NCI-H187 (cell line): ENCODE measurements around the gene CDHR2.

Experiments used
- DNase-seq, 2 experiments: peaks; one replicate each; lab custom pipeline; 2025; lab: John Stamatoyannopoulos, UW

Gene CDHR2

GRCh38 chr5:176640616-176641015 lies 91.5 kb downstream of the CDHR2 start:
- no peak for DNase-seq

DNA sequence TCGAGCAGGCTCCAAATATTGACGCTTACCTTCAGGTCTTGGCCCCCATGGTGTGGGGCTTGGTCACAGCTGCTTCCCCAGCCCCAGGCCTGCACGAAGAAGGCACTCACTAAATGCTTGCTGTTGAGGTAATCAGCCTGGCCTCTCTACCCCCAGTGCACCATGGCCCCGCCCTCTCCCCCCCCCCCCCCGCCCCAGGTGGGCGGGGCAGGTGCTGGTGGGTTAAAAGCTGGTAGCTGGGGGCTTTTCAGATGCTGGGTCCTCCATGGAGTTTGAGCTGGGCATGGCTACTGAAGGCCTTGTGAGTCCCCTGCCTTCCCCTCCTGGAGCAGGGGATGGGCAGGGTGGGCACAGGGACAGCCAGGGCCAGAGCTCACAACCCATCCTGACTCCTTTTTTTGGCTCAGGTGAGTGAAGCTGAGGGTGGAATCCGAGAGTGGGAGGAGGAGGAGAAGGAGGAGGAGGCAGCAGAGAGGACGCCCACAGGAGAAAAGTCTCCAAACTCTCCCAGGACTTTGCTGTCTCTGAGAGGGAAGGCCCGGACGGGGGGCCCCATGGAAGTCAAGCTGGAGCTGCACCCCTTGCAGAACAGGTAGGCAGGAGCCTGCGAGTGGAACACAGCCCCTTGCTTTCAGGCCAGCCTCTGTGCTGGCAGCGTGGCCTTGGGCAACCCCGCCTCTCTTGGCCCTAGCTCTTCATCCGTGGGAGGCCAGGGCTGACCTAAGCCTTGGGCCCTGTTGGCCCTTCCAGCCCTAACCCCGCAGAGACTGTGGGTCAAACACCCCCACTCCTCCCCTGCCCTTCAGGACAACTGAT lies 93.7 kb downstream of the CDHR2 start:
- DNase-seq: no peak

DNA sequence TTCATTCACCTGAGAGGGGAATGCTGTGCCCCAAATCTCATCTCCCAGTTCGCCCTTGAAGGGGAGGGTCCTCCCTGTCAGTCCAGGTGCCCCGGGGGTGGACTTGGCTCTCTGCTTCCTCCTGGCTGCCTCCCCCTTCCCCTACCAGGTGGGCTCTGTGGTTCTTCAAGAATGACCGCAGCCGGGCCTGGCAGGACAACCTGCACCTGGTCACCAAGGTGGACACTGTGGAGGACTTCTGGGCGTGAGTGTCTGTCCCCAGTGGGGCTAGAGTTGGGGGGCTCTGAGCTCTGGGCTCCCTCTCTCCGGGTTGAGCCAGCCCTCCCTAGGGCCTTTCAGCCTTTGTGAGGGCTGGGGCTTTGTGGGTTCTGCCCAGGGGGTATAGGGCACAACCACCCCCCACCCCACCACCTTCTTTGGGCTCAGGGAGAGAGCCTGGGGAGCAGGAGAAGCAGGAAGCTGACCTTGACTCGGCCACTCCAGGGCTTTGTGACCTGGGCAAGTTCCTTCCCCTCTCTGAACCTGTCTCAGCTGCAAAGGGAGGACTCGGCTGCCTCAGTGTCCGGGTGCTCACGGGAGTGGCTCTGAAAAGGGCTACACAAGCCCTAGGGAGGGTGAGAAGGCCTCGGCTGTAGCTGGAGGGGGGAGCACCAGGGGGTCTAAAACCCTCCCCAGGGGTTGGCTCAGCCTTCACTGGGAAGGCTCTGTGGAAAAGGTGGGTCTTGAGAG lies 94.5 kb downstream of the CDHR2 start:
- DNase-seq: no peak

DNA sequence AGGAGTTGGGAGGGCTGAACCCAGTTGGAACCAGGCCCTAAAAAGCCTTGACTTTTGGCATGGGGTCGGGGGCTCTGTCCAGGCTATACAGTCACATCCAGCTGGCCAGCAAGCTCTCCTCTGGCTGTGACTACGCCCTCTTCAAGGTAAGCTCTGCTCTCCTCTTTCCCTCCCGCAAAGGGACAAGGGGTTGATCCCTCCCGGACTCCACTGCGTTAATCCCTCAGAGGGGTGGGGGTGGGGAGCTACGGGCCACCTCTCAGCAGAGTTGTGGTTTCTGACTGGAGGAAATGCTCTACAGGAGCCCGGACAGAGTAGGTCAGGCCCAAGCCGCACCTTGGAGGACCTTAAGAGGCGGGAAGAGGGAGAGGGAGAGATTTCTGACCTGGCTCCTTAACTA lies 95.2 kb downstream of the CDHR2 start:
- no peak for DNase-seq

- DNase-seq: no peak
Measured at GRCh38 chr5:176644878-176645670, 95.9 kb downstream of the CDHR2 start.
